ENCODE data around the gene HJURP. TPM values are rescaled to one million over a fixed set of nuclear protein-coding genes. Genes with fewer than 3 reads are reported as not detected.

HJURP gene
- total RNA-seq, 2 experiments from 2014 or later: 98.4 to 102 TPM

DNA sequence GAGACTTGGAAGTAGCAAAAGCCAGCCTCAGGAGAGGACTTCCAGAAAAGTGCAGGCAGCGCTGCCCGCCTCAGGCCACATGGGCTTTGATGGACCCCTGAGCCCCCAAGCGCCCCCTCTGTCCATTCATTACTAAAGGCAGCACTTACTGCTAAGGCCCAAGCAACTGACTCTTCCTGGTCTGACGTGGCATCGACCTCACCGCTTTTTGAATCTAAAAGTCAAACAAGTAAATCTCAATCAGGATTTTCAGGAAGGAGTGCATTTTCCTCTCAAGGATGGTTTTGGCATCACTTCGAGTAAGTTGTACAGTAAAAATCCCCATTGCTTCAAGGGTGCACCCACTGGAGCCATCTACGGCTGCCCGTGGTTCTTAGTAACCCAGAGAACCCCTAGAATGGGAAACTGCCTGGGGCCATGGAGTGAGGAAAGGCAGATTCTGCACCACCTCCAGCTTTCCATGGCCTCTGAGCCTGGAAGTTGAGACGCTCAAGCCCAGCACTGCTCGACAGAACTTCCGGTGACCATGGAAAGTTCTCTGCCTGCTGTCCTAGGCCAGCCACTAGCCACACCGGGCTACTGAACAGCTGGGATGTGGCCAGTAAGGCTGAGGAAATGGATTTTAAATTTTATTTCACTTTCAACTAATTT is 7.0 kb downstream of the HJURP start:
- H3K36me3 Mint-ChIP-seq: peaks cover 92% of the 10 kb centered on the region
- CTCF ChIA-PET: interaction anchor here (0.5 kb wide), 1 partner anchor 10 kb away, joined by 3 read pairs; no protein-coding TSS in a partner anchor
- H3K27me3 Mint-ChIP-seq: no peaks in the 10 kb centered on the region
- no peak for DNase-seq
- intact Hi-C loops (cut with micrococcal nuclease): no loop called here
- H3K27ac Mint-ChIP-seq: no peak overlapping the region
- peaks cover 3% of the 10 kb centered on the region for H3K4me1 Mint-ChIP-seq (ENCODE audit: low read depth)
- POLR2A ChIA-PET: no interaction called here
- H3K9me3 Mint-ChIP-seq: no peaks in the 10 kb centered on the region
- H3K4me3 Mint-ChIP-seq: no peak overlapping the region

DNA sequence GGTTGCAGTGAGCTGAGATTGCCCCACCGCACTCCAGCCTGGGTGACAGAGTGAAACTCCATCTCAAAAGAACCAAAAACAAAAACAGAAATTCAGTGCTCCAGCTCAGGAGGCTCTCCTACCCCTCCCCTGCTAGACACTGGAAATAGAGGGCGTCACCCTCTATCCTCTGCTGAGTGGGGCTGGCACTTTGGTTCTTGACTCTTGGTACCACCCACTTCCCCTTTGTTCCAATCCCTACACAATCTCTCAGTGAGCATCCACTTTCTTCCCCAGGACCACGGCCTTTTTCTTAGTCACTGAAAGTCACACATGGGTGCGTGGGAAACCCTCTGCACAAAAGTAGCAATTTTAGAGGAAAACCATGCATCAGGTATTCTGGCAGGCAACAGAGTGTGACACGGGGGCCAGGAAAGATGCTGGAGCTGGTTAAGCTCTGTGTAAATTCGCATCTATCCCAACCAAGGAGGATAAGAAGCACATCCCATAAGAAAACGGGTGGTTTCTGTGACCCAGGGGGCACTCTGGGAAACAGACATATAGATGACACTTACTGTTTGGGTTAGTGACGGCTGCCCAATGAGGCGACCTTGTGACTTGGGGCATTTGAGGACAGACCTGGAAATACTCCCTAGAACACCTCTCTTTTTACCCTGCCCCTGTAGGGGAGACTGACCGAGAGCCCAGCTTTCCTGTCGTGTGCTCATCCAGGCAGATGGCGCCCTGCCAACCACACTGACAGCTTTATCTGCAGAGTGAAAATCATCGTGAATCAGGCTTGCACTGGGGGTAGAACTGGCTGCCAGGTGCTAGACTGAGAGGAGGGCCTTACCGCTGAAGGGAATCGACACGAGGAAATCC is 7.7 kb downstream of the HJURP start:
- no peaks in the 10 kb centered on the region for H3K9me3 Mint-ChIP-seq
- H3K36me3 Mint-ChIP-seq: peaks cover 91% of the 10 kb centered on the region
- DNase-seq: no peak

GRCh38 chr2:233845301-233846060 is 8.9 kb downstream of the HJURP start:
- Mint-ChIP-seq H3K27ac (no peak overlapping the region), H3K4me3 (no peak overlapping the region), H3K4me1 (ENCODE audit: low read depth) (no peaks in the 10 kb centered on the region), H3K36me3 (peaks cover 93% of the 10 kb centered on the region), H3K9me3 (no peaks in the 10 kb centered on the region), H3K27me3 (no peaks in the 10 kb centered on the region)
- intact Hi-C loops (cut with micrococcal nuclease): no loop called here
- ChIA-PET CTCF (no interaction called here), POLR2A (no interaction called here)
- no peak for DNase-seq

More for the DNA sequence above, 7.7 kb downstream of the HJURP start:
- ChIA-PET CTCF (interaction anchor here (0.5 kb wide), 1 partner anchor 11 kb away, joined by 3 read pairs; no protein-coding TSS in a partner anchor), POLR2A (no interaction called here)
- intact Hi-C loops (cut with micrococcal nuclease): no loop called here
- Mint-ChIP-seq H3K4me3 (no peak overlapping the region), H3K27me3 (no peaks in the 10 kb centered on the region), H3K4me1 (ENCODE audit: low read depth) (peaks cover under 1% of the 10 kb centered on the region), H3K27ac (no peak overlapping the region)

GRCh38 chr2:233844836-233845235 is 9.5 kb downstream of the HJURP start:
- Mint-ChIP-seq H3K9me3 (no peaks in the 10 kb centered on the region), H3K27ac (no peak overlapping the region), H3K4me3 (no peak overlapping the region), H3K27me3 (no peaks in the 10 kb centered on the region), H3K36me3 (peaks cover 94% of the 10 kb centered on the region), H3K4me1 (ENCODE audit: low read depth) (peaks cover 3% of the 10 kb centered on the region)
- CTCF ChIA-PET: no interaction called here
- POLR2A ChIA-PET: no interaction called here
- no peak for DNase-seq
- intact Hi-C loops (cut with micrococcal nuclease): no loop called here

GRCh38 chr2:233844064-233844807 is 10.1 kb downstream of the HJURP start:
- peaks cover 94% of the 10 kb centered on the region for H3K36me3 Mint-ChIP-seq
- H3K4me1 Mint-ChIP-seq (ENCODE audit: low read depth): peaks cover 3% of the 10 kb centered on the region
- no peaks in the 10 kb centered on the region for H3K9me3 Mint-ChIP-seq
- ChIA-PET CTCF (interaction anchor here (5.7 kb wide), 1 partner anchor 14 kb away, joined by 26 read pairs; no protein-coding TSS in a partner anchor), POLR2A (no interaction called here)
- intact Hi-C loops (cut with micrococcal nuclease): no loop called here
- H3K4me3 Mint-ChIP-seq: no peak overlapping the region
- DNase-seq: no peak
- H3K27ac Mint-ChIP-seq: no peak overlapping the region
- no peaks in the 10 kb centered on the region for H3K27me3 Mint-ChIP-seq

DNA sequence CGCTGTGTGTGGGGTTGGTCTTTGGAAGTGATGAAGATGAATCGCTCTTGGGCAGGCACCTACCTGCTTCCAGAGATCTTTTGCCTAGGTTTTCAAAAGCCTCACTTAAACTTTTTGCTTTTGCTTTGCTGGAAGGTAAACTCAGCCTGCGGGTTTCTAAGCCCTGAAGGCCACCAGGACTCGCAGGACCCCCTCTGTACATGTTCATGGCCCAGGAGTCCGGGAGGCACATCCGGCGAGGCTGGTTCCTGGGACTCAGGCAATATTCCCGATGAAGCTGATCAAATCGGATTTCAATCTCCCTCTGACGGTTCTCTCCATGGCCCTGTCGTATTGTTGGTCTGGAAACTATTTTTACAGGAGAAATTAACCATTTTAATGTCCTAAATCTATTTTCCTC is 13.2 kb downstream of the HJURP start:
- no peaks in the 10 kb centered on the region for H3K9me3 Mint-ChIP-seq
- H3K27ac Mint-ChIP-seq: no peak overlapping the region
- ChIA-PET CTCF (interaction anchor here (5.7 kb wide), 1 partner anchor 17 kb away, joined by 26 read pairs; no protein-coding TSS in a partner anchor), POLR2A (no interaction called here)
- no peak overlapping the region for H3K4me3 Mint-ChIP-seq
- H3K27me3 Mint-ChIP-seq: no peaks in the 10 kb centered on the region
- DNase-seq: no peak
- peaks cover 96% of the 10 kb centered on the region for H3K36me3 Mint-ChIP-seq
- intact Hi-C loops (cut with micrococcal nuclease): no loop called here
- peaks cover 10% of the 10 kb centered on the region for H3K4me1 Mint-ChIP-seq (ENCODE audit: low read depth)

GRCh38 chr2:233840520-233840919 is 13.8 kb downstream of the HJURP start:
- no peak overlapping the region for H3K4me3 Mint-ChIP-seq
- no peak overlapping the region for H3K27ac Mint-ChIP-seq
- ChIA-PET POLR2A (no interaction called here), CTCF (interaction anchor here (5.7 kb wide), 1 partner anchor 17 kb away, joined by 26 read pairs; no protein-coding TSS in a partner anchor)
- peaks cover 10% of the 10 kb centered on the region for H3K4me1 Mint-ChIP-seq (ENCODE audit: low read depth)
- DNase-seq: no peak
- no peaks in the 10 kb centered on the region for H3K9me3 Mint-ChIP-seq
- H3K27me3 Mint-ChIP-seq: no peaks in the 10 kb centered on the region
- peaks cover 97% of the 10 kb centered on the region for H3K36me3 Mint-ChIP-seq
- intact Hi-C loops (cut with micrococcal nuclease): no loop called here

- no peak for DNase-seq
- peaks cover 10% of the 10 kb centered on the region for H3K4me1 Mint-ChIP-seq (ENCODE audit: low read depth)
- no peak overlapping the region for H3K27ac Mint-ChIP-seq
- CTCF ChIA-PET: interaction anchor here (5.7 kb wide), 1 partner anchor 19 kb away, joined by 26 read pairs; no protein-coding TSS in a partner anchor
- no peaks in the 10 kb centered on the region for H3K27me3 Mint-ChIP-seq
- H3K9me3 Mint-ChIP-seq: no peaks in the 10 kb centered on the region
- POLR2A ChIA-PET: interaction anchor here (0.7 kb wide), 1 partner anchor 310 kb away, joined by 3 read pairs; no protein-coding TSS in a partner anchor
- intact Hi-C loops (cut with micrococcal nuclease): no loop called here
- H3K4me3 Mint-ChIP-seq: no peak overlapping the region
- H3K36me3 Mint-ChIP-seq: peaks cover 94% of the 10 kb centered on the region
Observed at GRCh38 chr2:233839447-233839820, 14.9 kb downstream of the HJURP start.

GRCh38 chr2:233838726-233839446 is 15.4 kb downstream of the HJURP start:
- H3K27me3 Mint-ChIP-seq: no peaks in the 10 kb centered on the region
- no peak overlapping the region for H3K27ac Mint-ChIP-seq
- DNase-seq: no peak
- ChIA-PET POLR2A (no interaction called here), CTCF (interaction anchor here (5.7 kb wide), 1 partner anchor 19 kb away, joined by 26 read pairs; no protein-coding TSS in a partner anchor)
- H3K36me3 Mint-ChIP-seq: peaks cover 94% of the 10 kb centered on the region
- no peaks in the 10 kb centered on the region for H3K9me3 Mint-ChIP-seq
- no peak overlapping the region for H3K4me3 Mint-ChIP-seq
- intact Hi-C loops (cut with micrococcal nuclease): no loop called here
- peaks cover 10% of the 10 kb centered on the region for H3K4me1 Mint-ChIP-seq (ENCODE audit: low read depth)

GRCh38 chr2:233838251-233838650 is 16.1 kb downstream of the HJURP start:
- intact Hi-C loops (cut with micrococcal nuclease): no loop called here
- Mint-ChIP-seq H3K9me3 (no peaks in the 10 kb centered on the region), H3K4me1 (ENCODE audit: low read depth) (peaks cover 10% of the 10 kb centered on the region), H3K4me3 (no peak overlapping the region), H3K27ac (no peak overlapping the region), H3K36me3 (peaks cover 89% of the 10 kb centered on the region), H3K27me3 (no peaks in the 10 kb centered on the region)
- CTCF ChIA-PET: interaction anchor here (5.7 kb wide), 1 partner anchor 20 kb away, joined by 26 read pairs; no protein-coding TSS in a partner anchor
- POLR2A ChIA-PET: no interaction called here
- no peak for DNase-seq

DNA sequence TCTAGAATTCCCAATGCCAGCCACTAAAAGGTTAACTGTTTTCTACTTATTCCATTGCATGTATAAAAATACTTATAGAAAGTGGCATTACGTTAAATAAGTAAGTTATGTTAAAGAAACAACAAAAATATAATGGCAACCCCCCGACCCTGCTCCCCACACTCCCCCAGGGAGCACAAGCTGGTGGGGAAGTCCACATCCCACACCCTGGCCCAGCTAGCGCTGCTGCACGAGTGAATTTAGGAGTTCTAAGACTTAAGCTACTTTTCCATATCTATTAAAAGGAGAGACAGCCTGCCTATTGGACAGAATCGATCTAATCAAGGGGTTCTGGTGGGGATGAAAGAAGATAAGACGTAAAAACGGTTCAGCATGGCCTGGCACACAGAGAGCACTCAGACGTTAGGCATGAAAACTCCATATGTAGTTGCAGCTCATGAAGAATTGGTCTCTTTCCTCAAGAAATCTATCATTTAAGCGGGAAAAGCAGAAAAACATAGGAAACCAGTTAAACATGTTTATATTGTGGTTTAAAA is 16.6 kb downstream of the HJURP start:
- H3K27me3 Mint-ChIP-seq: no peaks in the 10 kb centered on the region
- CTCF ChIA-PET: no interaction called here
- peaks cover 10% of the 10 kb centered on the region for H3K4me1 Mint-ChIP-seq (ENCODE audit: low read depth)
- intact Hi-C loops (cut with micrococcal nuclease): no loop called here
- DNase-seq: no peak
- H3K36me3 Mint-ChIP-seq: peaks cover 85% of the 10 kb centered on the region
- H3K4me3 Mint-ChIP-seq: no peak overlapping the region
- H3K27ac Mint-ChIP-seq: no peak overlapping the region
- no peaks in the 10 kb centered on the region for H3K9me3 Mint-ChIP-seq
- POLR2A ChIA-PET: no interaction called here

All from activated CD4-positive, alpha-beta memory T cell treated with anti-CD3 and anti-CD28 coated beads for 36 hours (primary cell).